Measurements from ENCODE around the gene CCND1. TPM values are rescaled to one million over a fixed set of nuclear protein-coding genes. Genes with fewer than 3 reads are reported as not detected.

CCND1 gene
- total RNA-seq, 1 experiment from 2014 or later: 372 TPM

- no peaks in the 10 kb centered on the region for H3K79me2 ChIP-seq (ENCODE audit: insufficient read depth, low read length)
- TF ChIP-seq CTCF (conservative IDR thresholded peaks at IDR 0.05): no peak
- no peak overlapping the region for H4K8ac ChIP-seq (replicated peaks; ENCODE audit: insufficient read length, low read depth, low read length)
- Mint-ChIP-seq H3K27me3 (ENCODE audit: low read depth) (no peaks in the 10 kb centered on the region), H3K9me3 (no peaks in the 10 kb centered on the region), H3K36me3 (ENCODE audit: insufficient read depth in 1 of 3, low read depth in 3 of 3) (peaks cover 16 to 45% (median 38%) of the 10 kb centered on the region in 3 experiments; a peak in 6 of 7 replicates), H3K4me3 (no peak overlapping the region), H3K27ac (no peak overlapping the region; a peak in 1 of 7 replicates), H3K4me1 (peaks cover 15 to 22% of the 10 kb centered on the region in 2 experiments)
- no peak overlapping the region for H3K14ac ChIP-seq (ENCODE audit: insufficient read depth, low read length)
- H2BK5ac ChIP-seq (ENCODE audit: insufficient read length, low read length): no peak overlapping the region
- no peak overlapping the region for H3K9ac ChIP-seq (ENCODE audit: extremely low read depth, insufficient read length, low read length)
- no peak overlapping the region for H4K5ac ChIP-seq (ENCODE audit: insufficient read length, low read depth, low read length)
- no peak overlapping the region for H2AK5ac ChIP-seq (ENCODE audit: insufficient read length, low read length)
- H3K23ac ChIP-seq (ENCODE audit: insufficient read length, low read depth, low read length): no peak overlapping the region
- H3K18ac ChIP-seq (ENCODE audit: insufficient read length, low read depth, low read length): no peak overlapping the region
- no peak overlapping the region for H2BK12ac ChIP-seq (ENCODE audit: insufficient read length, low read depth, low read length)
- no CpG with 5 or more reads among the region's 11 CpGs for WGBS (ENCODE audit: extremely low coverage, insufficient read length, low lambda C conversion rate)
- H3K27me3 ChIP-seq (ENCODE audit: insufficient read depth, low read length): no peaks in the 10 kb centered on the region
- no peak overlapping the region for H2BK20ac ChIP-seq (ENCODE audit: low read depth, low read length, poor library complexity, severe bottlenecking)
- no peaks in the 10 kb centered on the region for H3K4me1 ChIP-seq (ENCODE audit: insufficient read depth, low read length)
- no peak overlapping the region for H3K4ac ChIP-seq (ENCODE audit: low read depth, low read length)
- no peak for DNase-seq
- no peak overlapping the region for H2BK120ac ChIP-seq (ENCODE audit: low read depth, low read length, poor library complexity, severe bottlenecking)
- H3K79me1 ChIP-seq (ENCODE audit: insufficient read depth, low read depth, low read length, poor library complexity, severe bottlenecking): no peaks in the 10 kb centered on the region
- H2BK15ac ChIP-seq (ENCODE audit: low read depth, low read length): no peak overlapping the region
- no peak overlapping the region for H3K56ac ChIP-seq (ENCODE audit: insufficient read length, low read depth, low read length)
- H4K20me1 ChIP-seq (ENCODE audit: control insufficient read depth, insufficient read depth, insufficient read length): no peaks in the 10 kb centered on the region
- no peaks in the 10 kb centered on the region for H3K9me3 ChIP-seq (ENCODE audit: control insufficient read depth, low read depth, low read length)
- H4K91ac ChIP-seq (ENCODE audit: insufficient read length, low read depth, low read length): no peak overlapping the region
- H3K4me2 ChIP-seq (ENCODE audit: insufficient read depth, insufficient read length, low read length): no peak overlapping the region
- no peak overlapping the region for H3K27ac ChIP-seq (ENCODE audit: insufficient read length, low read depth, low read length)
- H3T11ph ChIP-seq (ENCODE audit: low read length): no peak overlapping the region
- no peak overlapping the region for H2AFZ ChIP-seq (ENCODE audit: low read length)
- no peaks in the 10 kb centered on the region for H3K23me2 ChIP-seq (ENCODE audit: insufficient read length, low read depth, low read length, poor library complexity, severe bottlenecking)
These were observed 24.7 kb downstream of the CCND1 start for GRCh38 chr11:69665669-69666068.
